Stimulated activated effector memory CD8-positive, alpha-beta T cell treated with anti-CD3 and anti-CD28 coated beads, Interleukin-12 subunit alpha, Interleukin-12 subunit beta, amount 100 ng/mL, for 72 hours (primary cell): ENCODE data around the gene FER.

ENCODE experiments used
- ATAC-seq: fragments of 150-1000 bp; cut with Tn5 transposase; 2 replicates; pipeline ENCODE4 v1.10.0; 2021
- DNase-seq, 2 donors: peaks; one replicate each; pipeline ENCODE4 v3.0.0; 2021 to 2022; ENCODE audit warnings: low spot score in 2 of 2
- H3K27ac Mint-ChIP-seq: one replicate; pipeline ENCODE4 v1.8.0; 2022; ENCODE audit warnings: mild to moderate bottlenecking, mixed read lengths
- H3K36me3 Mint-ChIP-seq: one replicate; pipeline ENCODE4 v1.8.0; 2022; ENCODE audit warnings: mild to moderate bottlenecking, mixed read lengths
- H3K4me1 Mint-ChIP-seq: one replicate; pipeline ENCODE4 v1.8.0; 2022; ENCODE audit warnings: mixed read lengths
- H3K4me3 Mint-ChIP-seq: one replicate; pipeline ENCODE4 v1.8.0; 2022; ENCODE audit warnings: mild to moderate bottlenecking, mixed read lengths
- H3K9me3 Mint-ChIP-seq: one replicate; pipeline ENCODE4 v1.8.0; 2022; ENCODE audit warnings: mixed read lengths

Gene FER

GRCh38 chr5:109080896-109081295 is 333.2 kb downstream of the FER start:
- no peak for DNase-seq
- Mint-ChIP-seq H3K36me3 (no peaks in the 10 kb centered on the region), H3K4me3 (no peak overlapping the region), H3K27ac (no peak overlapping the region), H3K4me1 (no peaks in the 10 kb centered on the region), H3K9me3 (no peaks in the 10 kb centered on the region)
- ATAC-seq: no peak

GRCh38 chr5:109083937-109084336 is 336.2 kb downstream of the FER start:
- Mint-ChIP-seq H3K4me3 (no peak overlapping the region), H3K36me3 (no peaks in the 10 kb centered on the region), H3K27ac (no peak overlapping the region), H3K4me1 (no peaks in the 10 kb centered on the region), H3K9me3 (no peaks in the 10 kb centered on the region)
- no peak for ATAC-seq
- DNase-seq: no peak

- DNase-seq: no peak
- Mint-ChIP-seq H3K27ac (no peak overlapping the region), H3K4me3 (no peak overlapping the region), H3K4me1 (no peaks in the 10 kb centered on the region), H3K36me3 (no peaks in the 10 kb centered on the region), H3K9me3 (no peaks in the 10 kb centered on the region)
- no peak for ATAC-seq
These were observed 341.5 kb downstream of the FER start for GRCh38 chr5:109089191-109089590.

- H3K9me3 Mint-ChIP-seq: no peaks in the 10 kb centered on the region
- H3K36me3 Mint-ChIP-seq: no peaks in the 10 kb centered on the region
- ATAC-seq (no peak), DNase-seq (no peak)
- H3K4me1 Mint-ChIP-seq: no peaks in the 10 kb centered on the region
- H3K4me3 Mint-ChIP-seq: no peak overlapping the region
- H3K27ac Mint-ChIP-seq: no peak overlapping the region
These were observed 351.4 kb downstream of the FER start for GRCh38 chr5:109099081-109099480.

- H3K4me1 Mint-ChIP-seq: no peaks in the 10 kb centered on the region
- DNase-seq: no peak
These were observed 353.3 kb downstream of the FER start for GRCh38 chr5:109100971-109101370.

GRCh38 chr5:109102096-109102690 is 354.5 kb downstream of the FER start:
- H3K4me3 Mint-ChIP-seq: no peak overlapping the region
- H3K4me1 Mint-ChIP-seq: no peaks in the 10 kb centered on the region
- DNase-seq (no peak), ATAC-seq (no peak)
- H3K36me3 Mint-ChIP-seq: no peaks in the 10 kb centered on the region
- H3K9me3 Mint-ChIP-seq: no peaks in the 10 kb centered on the region
- no peak overlapping the region for H3K27ac Mint-ChIP-seq

More at GRCh38 chr5:109100971-109101370, 353.3 kb downstream of the FER start:
- Mint-ChIP-seq H3K4me3 (no peak overlapping the region), H3K27ac (no peak overlapping the region), H3K9me3 (no peaks in the 10 kb centered on the region), H3K36me3 (no peaks in the 10 kb centered on the region)
- no peak for ATAC-seq

- H3K4me1 Mint-ChIP-seq: no peaks in the 10 kb centered on the region
- H3K4me3 Mint-ChIP-seq: no peak overlapping the region
- no peak for ATAC-seq
- no peak overlapping the region for H3K27ac Mint-ChIP-seq
- no peaks in the 10 kb centered on the region for H3K36me3 Mint-ChIP-seq
- no peak for DNase-seq
- no peaks in the 10 kb centered on the region for H3K9me3 Mint-ChIP-seq
These were observed 358.1 kb downstream of the FER start for GRCh38 chr5:109105631-109106267.

GRCh38 chr5:109111680-109112079 is 364.0 kb downstream of the FER start:
- H3K36me3 Mint-ChIP-seq: no peaks in the 10 kb centered on the region
- no peak for DNase-seq
- no peak overlapping the region for H3K4me3 Mint-ChIP-seq
- no peak for ATAC-seq
- H3K9me3 Mint-ChIP-seq: no peaks in the 10 kb centered on the region
- no peak overlapping the region for H3K27ac Mint-ChIP-seq
- no peaks in the 10 kb centered on the region for H3K4me1 Mint-ChIP-seq

- H3K9me3 Mint-ChIP-seq: no peaks in the 10 kb centered on the region
- H3K36me3 Mint-ChIP-seq: no peaks in the 10 kb centered on the region
- H3K4me1 Mint-ChIP-seq: no peaks in the 10 kb centered on the region
- H3K27ac Mint-ChIP-seq: no peak overlapping the region
- no peak overlapping the region for H3K4me3 Mint-ChIP-seq
- DNase-seq (no peak), ATAC-seq (no peak)
These were observed 365.9 kb downstream of the FER start for GRCh38 chr5:109113608-109114007.

- DNase-seq (no peak), ATAC-seq (no peak)
- Mint-ChIP-seq H3K4me1 (no peaks in the 10 kb centered on the region), H3K9me3 (no peaks in the 10 kb centered on the region), H3K27ac (no peak overlapping the region), H3K36me3 (no peaks in the 10 kb centered on the region), H3K4me3 (no peak overlapping the region)
These were observed 373.5 kb downstream of the FER start for GRCh38 chr5:109121225-109121624.

GRCh38 chr5:109125755-109126429 is 378.2 kb downstream of the FER start:
- no peaks in the 10 kb centered on the region for H3K36me3 Mint-ChIP-seq
- no peak for DNase-seq
- no peak for ATAC-seq
- no peaks in the 10 kb centered on the region for H3K4me1 Mint-ChIP-seq
- no peak overlapping the region for H3K4me3 Mint-ChIP-seq
- H3K9me3 Mint-ChIP-seq: no peaks in the 10 kb centered on the region
- H3K27ac Mint-ChIP-seq: no peak overlapping the region

GRCh38 chr5:109126481-109126880 is 378.8 kb downstream of the FER start:
- Mint-ChIP-seq H3K9me3 (no peaks in the 10 kb centered on the region), H3K4me3 (no peak overlapping the region), H3K4me1 (no peaks in the 10 kb centered on the region), H3K36me3 (no peaks in the 10 kb centered on the region), H3K27ac (no peak overlapping the region)
- ATAC-seq (no peak), DNase-seq (no peak)

GRCh38 chr5:109136906-109137305 is 389.2 kb downstream of the FER start:
- ATAC-seq (no peak), DNase-seq (no peak)
- Mint-ChIP-seq H3K36me3 (no peaks in the 10 kb centered on the region), H3K9me3 (no peaks in the 10 kb centered on the region), H3K4me1 (no peaks in the 10 kb centered on the region), H3K27ac (no peak overlapping the region), H3K4me3 (no peak overlapping the region)

- H3K36me3 Mint-ChIP-seq: no peaks in the 10 kb centered on the region
- ATAC-seq: no peak
- no peaks in the 10 kb centered on the region for H3K4me1 Mint-ChIP-seq
- no peak for DNase-seq
- H3K27ac Mint-ChIP-seq: no peak overlapping the region
- no peaks in the 10 kb centered on the region for H3K9me3 Mint-ChIP-seq
- no peak overlapping the region for H3K4me3 Mint-ChIP-seq
These were observed 393.8 kb downstream of the FER start for GRCh38 chr5:109141222-109142200.

GRCh38 chr5:109143031-109143430 is 395.3 kb downstream of the FER start:
- Mint-ChIP-seq H3K4me1 (no peaks in the 10 kb centered on the region), H3K4me3 (no peak overlapping the region), H3K27ac (no peak overlapping the region), H3K9me3 (no peaks in the 10 kb centered on the region), H3K36me3 (no peaks in the 10 kb centered on the region)
- ATAC-seq (no peak), DNase-seq (no peak)
